ENCODE measurements around the gene ZNF444.
"Not testable (repeated sequence)": the region's sequence is repeated elsewhere in the genome, so short reads cannot be mapped to it uniquely, and the experiment has no call there.

Gene ZNF444

DNA sequence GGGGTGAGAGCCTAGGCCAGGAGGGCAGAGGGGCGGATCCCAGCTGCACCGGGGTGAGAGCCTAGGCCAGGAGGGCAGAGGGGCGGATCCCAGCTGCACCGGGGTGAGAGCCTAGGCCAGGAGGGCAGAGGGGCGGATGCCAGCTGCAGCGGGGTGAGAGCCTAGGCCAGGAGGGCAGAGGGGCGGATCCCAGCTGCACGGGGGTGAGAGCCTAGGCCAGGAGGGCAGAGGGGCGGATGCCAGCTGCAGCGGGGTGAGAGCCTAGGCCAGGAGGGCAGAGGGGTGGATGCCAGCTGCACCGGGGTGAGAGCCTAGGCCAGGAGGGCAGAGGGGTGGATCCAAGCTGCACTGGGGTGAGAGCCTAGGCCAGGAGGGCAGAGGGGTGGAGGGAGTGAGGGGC, 35.2 kb downstream of the ZNF444 start:
- not testable (repeated sequence) for DNase-seq (ENCODE audit: low read depth)

DNA sequence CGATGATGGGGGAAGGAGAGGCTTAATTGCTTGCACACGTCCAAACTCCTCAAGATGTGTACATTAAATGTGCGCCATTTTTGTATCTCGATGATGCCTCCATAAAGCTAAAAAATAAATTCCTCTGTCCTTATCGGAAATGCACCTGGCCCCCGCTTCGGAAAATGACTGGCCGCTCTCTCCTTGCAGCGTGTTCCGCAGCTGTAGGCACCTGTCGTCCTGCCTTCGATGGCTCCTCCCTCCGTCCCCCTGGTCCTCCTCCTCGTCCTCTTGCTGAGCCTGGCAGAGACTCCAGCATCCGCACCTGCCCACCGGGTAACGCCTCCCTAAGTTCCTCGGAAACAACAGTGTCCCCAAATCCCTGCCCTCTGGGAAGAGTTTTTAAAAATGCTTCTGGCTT, 35.8 kb downstream of the ZNF444 start:
- DNase-seq (ENCODE audit: low read depth): no peak

- DNase-seq (ENCODE audit: low read depth): no peak
Measured at GRCh38 chr19:56177564-56178243, 36.6 kb downstream of the ZNF444 start.

- DNase-seq (ENCODE audit: low read depth): no peak
Measured at GRCh38 chr19:56189785-56190184, 48.7 kb downstream of the ZNF444 start.

DNA sequence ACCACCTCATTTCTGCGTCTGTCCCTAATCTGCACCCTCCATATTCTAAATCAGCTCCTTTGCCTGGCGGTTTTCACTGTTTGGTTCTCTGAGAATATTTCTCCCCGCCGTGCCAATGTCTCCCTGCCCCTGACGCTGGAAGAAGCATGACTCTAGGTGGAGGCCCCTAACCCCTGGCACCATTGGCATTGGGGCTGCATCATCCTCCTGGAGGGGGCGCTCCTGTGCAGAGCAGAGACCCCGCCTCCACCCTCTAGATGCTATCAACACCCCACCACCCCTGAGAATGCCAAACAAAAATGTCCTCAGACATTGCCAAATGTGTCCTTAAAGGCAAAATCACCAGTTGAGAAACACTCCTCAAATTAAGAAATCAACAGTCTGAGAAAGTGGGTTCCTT, 50.0 kb downstream of the ZNF444 start:
- DNase-seq (ENCODE audit: low read depth): no peak

GRCh38 chr19:56191711-56192110, 50.6 kb downstream of the ZNF444 start:
- DNase-seq (ENCODE audit: low read depth): no peak

DNA sequence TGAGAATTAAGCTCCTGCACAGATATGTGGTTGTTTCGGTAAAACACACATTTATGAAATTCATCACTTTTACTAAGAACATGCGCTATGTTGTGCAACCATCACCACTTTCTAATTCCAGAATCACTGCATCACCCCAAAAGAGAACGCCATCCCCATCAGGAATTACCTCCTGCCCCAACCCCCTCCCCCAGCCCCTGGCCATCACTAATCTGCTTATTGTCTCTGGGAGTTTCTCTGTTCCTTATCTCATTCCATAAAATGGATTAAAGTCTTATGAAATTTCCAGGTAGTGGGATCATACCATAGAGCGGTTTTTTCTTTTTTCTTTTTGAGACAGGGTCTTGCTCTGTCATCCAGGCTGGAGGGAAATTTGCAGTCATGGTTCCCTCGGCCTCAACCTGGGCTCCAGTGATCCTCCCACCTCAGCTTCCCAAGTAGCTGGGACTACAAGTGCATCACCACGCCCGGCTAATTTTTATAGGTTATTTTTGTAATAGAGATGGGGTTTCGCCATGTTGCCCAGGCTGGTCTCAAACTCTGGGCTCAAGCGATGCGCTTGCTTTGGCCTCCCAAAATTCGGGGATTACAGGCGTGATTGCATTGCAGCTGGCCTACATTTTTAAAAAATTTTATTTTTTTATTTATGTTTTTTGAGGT, 53.0 kb downstream of the ZNF444 start:
- DNase-seq (ENCODE audit: low read depth): no peak

DNA sequence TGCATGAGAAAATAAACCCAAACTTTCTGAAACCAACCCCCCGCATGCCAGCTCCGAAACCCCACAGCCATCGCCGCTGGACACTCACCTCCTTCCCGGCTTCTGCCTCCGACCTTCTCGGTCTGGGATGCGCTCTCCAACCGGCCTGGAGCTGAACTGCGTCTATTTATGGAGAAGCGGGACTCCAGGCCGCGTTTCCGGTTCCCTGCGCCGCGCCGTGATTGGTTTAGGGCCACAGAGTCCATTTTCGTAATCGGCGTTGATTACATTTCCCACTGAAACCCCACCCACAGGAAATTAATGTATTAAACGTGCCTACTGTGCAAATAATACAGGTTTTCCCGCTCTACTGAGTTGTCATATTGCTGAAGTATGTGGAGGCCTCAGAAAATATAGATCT, 56.6 kb downstream of the ZNF444 start, which contains the start of gene ZSCAN5B:
TSS of gene ZSCAN5B (minus strand) at position 138 of the 400 bp plus-strand sequence. CDS start 4,731 bp downstream, outside the sequence.
- not testable (repeated sequence) for DNase-seq (ENCODE audit: low read depth)

GRCh38 chr19:56199687-56200086, 58.6 kb downstream of the ZNF444 start:
- no peak for DNase-seq (ENCODE audit: low read depth)

- no peak for DNase-seq (ENCODE audit: low read depth)
Measured at GRCh38 chr19:56201973-56202372, 60.9 kb downstream of the ZNF444 start, which contains the start of gene ZSCAN5C. ZSCAN5C (plus strand) TSS chr19:56202273; CDS start chr19:56205914, 3,641 bp downstream.

GRCh38 chr19:56207581-56207980, 66.5 kb downstream of the ZNF444 start:
- DNase-seq (ENCODE audit: low read depth): not testable (repeated sequence)

DNA sequence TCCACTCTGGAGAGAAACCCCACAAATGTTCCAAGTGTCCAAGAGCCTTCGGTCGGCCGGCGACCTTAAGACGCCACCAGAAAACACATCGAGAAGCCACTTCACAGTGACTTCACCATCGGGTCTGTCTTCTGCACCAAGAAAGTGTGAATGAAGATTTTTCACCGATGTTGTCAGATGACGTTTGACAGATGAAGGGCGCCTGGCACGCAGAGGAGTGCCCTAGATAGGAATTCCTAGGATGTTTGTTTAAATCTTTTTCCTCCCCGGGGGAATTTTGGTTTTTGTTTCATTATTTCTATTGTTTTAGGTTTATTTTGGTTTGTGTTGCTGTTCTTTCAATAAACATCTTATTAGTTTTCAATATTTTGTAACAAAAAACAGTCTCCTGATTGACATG, 68.0 kb downstream of the ZNF444 start:
- no peak for DNase-seq (ENCODE audit: low read depth)

DNA sequence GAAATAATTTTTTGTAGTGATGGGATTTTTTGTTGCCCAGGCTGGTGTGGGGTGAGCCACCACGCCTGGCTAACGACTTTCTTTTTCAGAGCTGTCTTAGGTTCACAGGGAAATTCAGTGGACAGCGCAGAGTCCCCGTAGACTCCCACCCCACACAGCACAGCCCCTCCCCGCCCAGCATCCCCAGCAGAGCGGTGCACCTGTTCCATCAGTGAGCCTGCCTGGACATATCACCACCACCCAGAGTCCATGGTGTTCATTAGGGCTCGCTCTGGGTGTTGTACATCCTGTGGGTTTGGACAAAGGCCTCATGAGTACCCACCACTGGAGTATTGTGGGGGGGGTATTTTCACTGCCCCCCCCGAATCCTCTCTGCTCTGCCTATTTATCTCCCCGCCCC, 68.9 kb downstream of the ZNF444 start:
- not testable (repeated sequence) for DNase-seq (ENCODE audit: low read depth)

Measured in stimulated activated CD8-positive, alpha-beta memory T cell treated with anti-CD3 and anti-CD28 coated beads, Interleukin-12 subunit alpha, Interleukin-12 subunit beta, amount 100 ng/mL, for 1 hour (primary cell).